GM21528 (cell line): ENCODE measurements around the gene ADIRF.
"Not testable (repeated sequence)": the region's sequence is repeated elsewhere in the genome, so short reads cannot be mapped to it uniquely, and the experiment has no call there.

Source experiments
- ATAC-seq: cut with Tn5 transposase; IDR thresholded peaks from one replicate; pipeline ENCODE4 v1.9.1; 2021; ENCODE audit warnings: mild to moderate bottlenecking, moderate library complexity; ENCODE audit not compliant: unreplicated experiment, low FRiP score

ADIRF gene

GRCh38 chr10:86968271-86968993 is at the start of gene ADIRF:
Gene ADIRF, plus strand, starts transcription at chr10:86968482. Its CDS starts 63 bp downstream, at chr10:86968545.
- no peak for ATAC-seq

- no peak for ATAC-seq
Observed at GRCh38 chr10:86922553-86922961, 45.7 kb upstream of the ADIRF start.

GRCh38 chr10:86929468-86930380 is 38.6 kb upstream of the ADIRF start:
- no peak for ATAC-seq

GRCh38 chr10:86931872-86932271 is 36.4 kb upstream of the ADIRF start:
- ATAC-seq: no peak

- ATAC-seq: no peak
Observed at GRCh38 chr10:86932674-86933073, 35.6 kb upstream of the ADIRF start.

GRCh38 chr10:86934162-86934711 is 34.0 kb upstream of the ADIRF start:
- not testable (repeated sequence) for ATAC-seq

GRCh38 chr10:86936661-86937501 is 31.4 kb upstream of the ADIRF start:
- ATAC-seq: no peak

GRCh38 chr10:86937502-86938154 is 30.7 kb upstream of the ADIRF start:
- no peak for ATAC-seq

- no peak for ATAC-seq
Observed at GRCh38 chr10:86938260-86938659, 30.0 kb upstream of the ADIRF start.

- not testable (repeated sequence) for ATAC-seq
Observed at GRCh38 chr10:86940076-86940475, 28.2 kb upstream of the ADIRF start.

- no peak for ATAC-seq
Observed at GRCh38 chr10:86940677-86941076, 27.6 kb upstream of the ADIRF start.

- no peak for ATAC-seq
Observed at GRCh38 chr10:86941426-86941825, 26.9 kb upstream of the ADIRF start.

- no peak for ATAC-seq
Observed at GRCh38 chr10:86941991-86942421, 26.3 kb upstream of the ADIRF start.

GRCh38 chr10:86942441-86943315 is 25.6 kb upstream of the ADIRF start:
- ATAC-seq: no peak

GRCh38 chr10:86943316-86944030 is 24.8 kb upstream of the ADIRF start:
- ATAC-seq: no peak

GRCh38 chr10:86944031-86944419 is 24.3 kb upstream of the ADIRF start:
- ATAC-seq: no peak

GRCh38 chr10:86944471-86944870 is 23.8 kb upstream of the ADIRF start:
- ATAC-seq: no peak

GRCh38 chr10:86944907-86945306 is 23.4 kb upstream of the ADIRF start:
- no peak for ATAC-seq
